Activated CD4-positive, alpha-beta memory T cell treated with anti-CD3 and anti-CD28 coated beads, Interleukin-2, amount 10 ng/mL, durations not matched to agents 7 days and 5 days (primary cell): Measurements from ENCODE around the gene FAAH. TPM values are rescaled to one million over a fixed set of nuclear protein-coding genes. Genes with fewer than 3 reads are reported as not detected.

Experiments
- CTCF ChIA-PET: fragments of 350-600 bp; sonication (Branson Sonifier 250); formaldehyde crosslinking; loops from one replicate; lab custom pipeline; 2021; ENCODE audit warnings: antibody characterized with exemption, inconsistent platforms; lab: Charles Lee
- POLR2A ChIA-PET: fragments of 350-600 bp; sonication (Branson Sonifier 250); formaldehyde crosslinking; loops from one replicate; lab custom pipeline; 2021; ENCODE audit warnings: antibody characterized with exemption; lab: Charles Lee
- DNase-seq: peaks from one replicate; pipeline ENCODE4 v3.0.0-alpha.2; 2020
- H3K27ac Mint-ChIP-seq: one replicate; pipeline ENCODE4 v1.8.0; 2021; ENCODE audit warnings: mild to moderate bottlenecking, mixed read lengths
- H3K27me3 Mint-ChIP-seq: one replicate; pipeline ENCODE4 v1.8.0; 2021; ENCODE audit warnings: mixed read lengths
- H3K36me3 Mint-ChIP-seq: one replicate; pipeline ENCODE4 v1.8.0; 2021; ENCODE audit warnings: low read depth, mixed read lengths
- H3K4me1 Mint-ChIP-seq: one replicate; pipeline ENCODE4 v1.8.0; 2021; ENCODE audit warnings: mixed read lengths
- H3K4me3 Mint-ChIP-seq: one replicate; pipeline ENCODE4 v1.8.0; 2021; ENCODE audit warnings: mild to moderate bottlenecking, mixed read lengths
- H3K9me3 Mint-ChIP-seq: one replicate; pipeline ENCODE4 v1.8.0; 2021; ENCODE audit warnings: mixed read lengths
- total RNA-seq, 2 experiments: library from RNA; stranded (reverse); gene quantifications; one replicate each; pipeline ENCODE4 v1.2.3, GENCODE V29; 2021

The FAAH gene
- total RNA-seq, 2 experiments from 2014 or later: 4.0 to 4.3 TPM

GRCh38 chr1:46401964-46402626 is 8.0 kb downstream of the FAAH start:
- no peak for DNase-seq

GRCh38 chr1:46403916-46404315 is 9.8 kb downstream of the FAAH start:
- POLR2A ChIA-PET: no interaction called here
- Mint-ChIP-seq H3K27ac (no peak overlapping the region), H3K36me3 (no peaks in the 10 kb centered on the region), H3K9me3 (no peaks in the 10 kb centered on the region), H3K4me3 (no peak overlapping the region), H3K27me3 (peaks cover 2% of the 10 kb centered on the region), H3K4me1 (peaks cover 9% of the 10 kb centered on the region)
- no peak for DNase-seq
- CTCF ChIA-PET: interaction anchor here (1.5 kb wide), 1 partner anchor 29 kb away, joined by 3 read pairs; no protein-coding TSS in a partner anchor

More at GRCh38 chr1:46401964-46402626, 8.0 kb downstream of the FAAH start:
- H3K9me3 Mint-ChIP-seq: no peaks in the 10 kb centered on the region
- POLR2A ChIA-PET: interaction anchor here (0.5 kb wide), 1 partner anchor 649 kb away, joined by 3 read pairs; no protein-coding TSS in a partner anchor
- H3K4me3 Mint-ChIP-seq: no peak overlapping the region
- CTCF ChIA-PET: interaction anchor here (0.6 kb wide), 1 partner anchor 91 kb away, joined by 3 read pairs; no protein-coding TSS in a partner anchor
- peaks cover 2% of the 10 kb centered on the region for H3K27me3 Mint-ChIP-seq
- H3K36me3 Mint-ChIP-seq: no peaks in the 10 kb centered on the region
- H3K27ac Mint-ChIP-seq: no peak overlapping the region
- peaks cover 2% of the 10 kb centered on the region for H3K4me1 Mint-ChIP-seq

- ChIA-PET POLR2A (no interaction called here), CTCF (interaction anchor here (0.6 to 1.5 kb wide), 2 partner anchors 28 to 39 kb away, joined by 3 read pairs; no protein-coding TSS in a partner anchor)
- no peak overlapping the region for H3K27ac Mint-ChIP-seq
- no peaks in the 10 kb centered on the region for H3K9me3 Mint-ChIP-seq
- H3K27me3 Mint-ChIP-seq: peaks cover 2% of the 10 kb centered on the region
- peaks cover 9% of the 10 kb centered on the region for H3K4me1 Mint-ChIP-seq
- no peak for DNase-seq
- no peak overlapping the region for H3K4me3 Mint-ChIP-seq
- no peaks in the 10 kb centered on the region for H3K36me3 Mint-ChIP-seq
These were observed 10.5 kb downstream of the FAAH start for GRCh38 chr1:46404482-46405196.

- Mint-ChIP-seq H3K4me3 (no peak overlapping the region), H3K4me1 (peaks cover 9% of the 10 kb centered on the region), H3K27me3 (peaks cover under 1% of the 10 kb centered on the region), H3K27ac (no peak overlapping the region), H3K9me3 (no peaks in the 10 kb centered on the region), H3K36me3 (no peaks in the 10 kb centered on the region)
- no peak for DNase-seq
- CTCF ChIA-PET: interaction anchor here (0.6 kb wide), 1 partner anchor 38 kb away, joined by 3 read pairs; no protein-coding TSS in a partner anchor
- POLR2A ChIA-PET: no interaction called here
These were observed 11.1 kb downstream of the FAAH start for GRCh38 chr1:46405197-46405555.

- Mint-ChIP-seq H3K9me3 (no peaks in the 10 kb centered on the region), H3K36me3 (no peaks in the 10 kb centered on the region), H3K4me1 (peaks cover 9% of the 10 kb centered on the region), H3K4me3 (no peak overlapping the region), H3K27ac (no peak overlapping the region), H3K27me3 (no peaks in the 10 kb centered on the region)
- ChIA-PET POLR2A (no interaction called here), CTCF (interaction anchor here (1.5 kb wide), 1 partner anchor 9 kb away, joined by 6 read pairs; no protein-coding TSS in a partner anchor)
- DNase-seq: no peak
These were observed 11.6 kb downstream of the FAAH start for GRCh38 chr1:46405724-46406123.

- Mint-ChIP-seq H3K4me3 (no peak overlapping the region), H3K9me3 (no peaks in the 10 kb centered on the region), H3K4me1 (peaks cover 9% of the 10 kb centered on the region), H3K27ac (no peak overlapping the region), H3K27me3 (no peaks in the 10 kb centered on the region), H3K36me3 (no peaks in the 10 kb centered on the region)
- ChIA-PET POLR2A (no interaction called here), CTCF (interaction anchor here (0.6 to 1.5 kb wide), 18 partner anchors 7 to 344 kb away, joined by 3 to 9 read pairs (median 3); no protein-coding TSS in a partner anchor)
- DNase-seq: no peak
These were observed 12.9 kb downstream of the FAAH start for GRCh38 chr1:46406881-46407608.

- ChIA-PET CTCF (interaction anchor here (0.9 to 2.8 kb wide), 3 partner anchors 24 to 40 kb away, joined by 3 to 7 read pairs (median 3); no protein-coding TSS in a partner anchor), POLR2A (no interaction called here)
- Mint-ChIP-seq H3K27ac (no peak overlapping the region), H3K9me3 (no peaks in the 10 kb centered on the region), H3K36me3 (no peaks in the 10 kb centered on the region), H3K4me3 (no peak overlapping the region), H3K4me1 (peaks cover 11% of the 10 kb centered on the region), H3K27me3 (no peaks in the 10 kb centered on the region)
- DNase-seq: no peak
These were observed 13.5 kb downstream of the FAAH start for GRCh38 chr1:46407636-46408035.

GRCh38 chr1:46408356-46409062 is 14.4 kb downstream of the FAAH start:
- ChIA-PET POLR2A (no interaction called here), CTCF (interaction anchor here (0.9 to 2.8 kb wide), 5 partner anchors 10 to 39 kb away, joined by 3 to 7 read pairs (median 3); no protein-coding TSS in a partner anchor)
- no peak overlapping the region for H3K27ac Mint-ChIP-seq
- H3K27me3 Mint-ChIP-seq: no peaks in the 10 kb centered on the region
- H3K4me3 Mint-ChIP-seq: no peak overlapping the region
- H3K36me3 Mint-ChIP-seq: no peaks in the 10 kb centered on the region
- no peak for DNase-seq
- peaks cover 16% of the 10 kb centered on the region for H3K4me1 Mint-ChIP-seq
- H3K9me3 Mint-ChIP-seq: no peaks in the 10 kb centered on the region

- POLR2A ChIA-PET: no interaction called here
- CTCF ChIA-PET: interaction anchor here (0.9 to 2.8 kb wide), 4 partner anchors 9 to 38 kb away, joined by 3 to 7 read pairs (median 3); no protein-coding TSS in a partner anchor
- Mint-ChIP-seq H3K27ac (no peak overlapping the region), H3K4me1 (peaks cover 21% of the 10 kb centered on the region), H3K36me3 (no peaks in the 10 kb centered on the region), H3K27me3 (no peaks in the 10 kb centered on the region), H3K4me3 (no peak overlapping the region), H3K9me3 (no peaks in the 10 kb centered on the region)
- DNase-seq: no peak
These were observed 14.9 kb downstream of the FAAH start for GRCh38 chr1:46409063-46409372.

GRCh38 chr1:46410156-46411009 is 16.3 kb downstream of the FAAH start:
- no peak overlapping the region for H3K27ac Mint-ChIP-seq
- ChIA-PET CTCF (interaction anchor here (1.1 to 2.8 kb wide), 3 partner anchors 11 to 37 kb away, joined by 3 to 7 read pairs (median 4); no protein-coding TSS in a partner anchor), POLR2A (interaction anchor here (0.9 kb wide), 1 partner anchor 12 kb away, joined by 3 read pairs; no protein-coding TSS in a partner anchor)
- no peaks in the 10 kb centered on the region for H3K36me3 Mint-ChIP-seq
- no peak overlapping the region for H3K4me3 Mint-ChIP-seq
- no peaks in the 10 kb centered on the region for H3K9me3 Mint-ChIP-seq
- no peak for DNase-seq
- H3K27me3 Mint-ChIP-seq: no peaks in the 10 kb centered on the region
- peaks cover 28% of the 10 kb centered on the region for H3K4me1 Mint-ChIP-seq

GRCh38 chr1:46411010-46411405 is 16.9 kb downstream of the FAAH start:
- Mint-ChIP-seq H3K9me3 (no peaks in the 10 kb centered on the region), H3K36me3 (no peaks in the 10 kb centered on the region), H3K4me1 (peaks cover 34% of the 10 kb centered on the region), H3K4me3 (no peak overlapping the region), H3K27ac (no peak overlapping the region), H3K27me3 (no peaks in the 10 kb centered on the region)
- no peak for DNase-seq
- CTCF ChIA-PET: interaction anchor here (0.7 to 1.3 kb wide), 2 partner anchors 11 to 456 kb away, joined by 3 to 4 read pairs; no protein-coding TSS in a partner anchor
- POLR2A ChIA-PET: interaction anchor here (0.9 kb wide), 1 partner anchor 11 kb away, joined by 3 read pairs; no protein-coding TSS in a partner anchor
